SK-N-MC (cell line): ENCODE measurements around the gene TANGO2.

Source experiments
- EZH2 ChIP-seq: fragments of 200-600 bp; sonication (generic); IDR thresholded peaks from one replicate; pipeline ENCODE4 v1.6.1; 2017; ENCODE audit warnings: antibody characterized with exemption
- FOXP2 ChIP-seq: optimal IDR thresholded peaks from 2 replicates; pipeline ENCODE3; 2011; ENCODE audit warnings: mild to moderate bottlenecking, moderate library complexity; ENCODE audit not compliant: insufficient read depth; ENCODE audit errors: extremely low read length, control extremely low read depth
- POLR2AphosphoS5 ChIP-seq: IDR thresholded peaks from 2 replicates; pipeline ENCODE4 v1.6.1; 2012; ENCODE audit warnings: mild to moderate bottlenecking, low read depth, low read length, borderline replicate concordance

DNA sequence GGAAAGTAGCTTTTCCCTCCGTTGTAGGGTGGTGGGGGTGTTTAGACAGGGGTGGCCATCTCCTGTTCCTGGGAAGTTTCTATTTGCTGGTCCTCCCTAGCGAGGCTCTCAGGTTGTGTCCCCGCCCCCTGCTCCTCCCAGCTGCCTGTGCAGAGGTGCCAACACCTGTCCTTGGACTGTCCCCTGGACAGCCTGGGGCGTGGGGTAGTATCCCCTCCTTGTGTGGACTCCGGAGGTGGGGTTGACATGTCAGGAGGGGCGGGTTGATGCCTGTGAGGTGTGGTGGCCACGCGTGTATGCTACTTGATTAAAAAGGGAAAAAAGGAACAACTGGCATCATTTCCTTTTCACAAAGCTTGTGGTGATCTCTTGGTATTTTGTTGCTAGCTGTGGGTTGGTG, 80.7 kb downstream of the TANGO2 start:
- TF ChIP-seq EZH2 (no peak), POLR2AphosphoS5 (no peak), FOXP2 (no peak)
